WTC11 (cell line): Measurements from ENCODE around the gene MEGF11.

Experiments used
- ATF2 ChIP-seq: sonication (generic); formaldehyde crosslinking; IDR thresholded peaks from 2 replicates; pipeline ENCODE4 v1.8.1; 2022; ENCODE audit warnings: low read depth, missing genetic modification reagents, borderline replicate concordance
- ATF3 ChIP-seq: sonication (generic); formaldehyde crosslinking; conservative IDR thresholded peaks from 2 replicates; pipeline ENCODE4 v1.8.1; 2022; ENCODE audit warnings: mild to moderate bottlenecking, missing genetic modification reagents
- CBFB ChIP-seq: sonication (generic); formaldehyde crosslinking; IDR thresholded peaks from 2 replicates; pipeline ENCODE4 v1.8.1; 2022; ENCODE audit warnings: mild to moderate bottlenecking, low read depth, missing genetic modification reagents
- CTCF ChIP-seq: fragments of 200-600 bp; IDR thresholded peaks from 2 replicates; pipeline ENCODE4 v1.8.0; 2022; ENCODE audit warnings: antibody characterized with exemption
- JUN ChIP-seq: sonication (generic); formaldehyde crosslinking; IDR thresholded peaks from 2 replicates; pipeline ENCODE4 v1.8.0; 2023; ENCODE audit warnings: mild to moderate bottlenecking, missing genetic modification reagents
- KAT7 ChIP-seq: sonication (generic); formaldehyde crosslinking; IDR thresholded peaks from 2 replicates; pipeline ENCODE4 v1.8.1; 2023; ENCODE audit warnings: missing genetic modification reagents, mild to moderate bottlenecking, borderline replicate concordance
- NR2C2 ChIP-seq: sonication (generic); formaldehyde crosslinking; IDR thresholded peaks from 2 replicates; pipeline ENCODE4 v1.8.0; 2022; ENCODE audit warnings: mild to moderate bottlenecking, missing genetic modification reagents
- NR3C1 ChIP-seq: sonication (generic); formaldehyde crosslinking; conservative IDR thresholded peaks from 2 replicates; pipeline ENCODE4 v1.8.1; 2023; ENCODE audit warnings: low read depth, mild to moderate bottlenecking, missing genetic modification reagents
- SMAD4 ChIP-seq: sonication (generic); formaldehyde crosslinking; IDR thresholded peaks from 2 replicates; pipeline ENCODE4 v1.8.0; 2022; ENCODE audit warnings: mild to moderate bottlenecking, missing genetic modification reagents
- SP1 ChIP-seq: sonication (generic); formaldehyde crosslinking; conservative IDR thresholded peaks from 2 replicates; pipeline ENCODE4 v1.8.1; 2022; ENCODE audit warnings: missing genetic modification reagents
- TCF7 ChIP-seq: sonication (generic); formaldehyde crosslinking; IDR thresholded peaks from 2 replicates; pipeline ENCODE4 v1.8.0; 2022; ENCODE audit warnings: mild to moderate bottlenecking, low read depth, missing genetic modification reagents, moderate library complexity
- USF1 ChIP-seq: sonication (generic); formaldehyde crosslinking; IDR thresholded peaks from 2 replicates; pipeline ENCODE4 v1.8.0; 2022; ENCODE audit warnings: mild to moderate bottlenecking, missing genetic modification reagents
- ZSCAN18 ChIP-seq: fragments of 250-450 bp; sonication (Bioruptor Pico); IDR thresholded peaks from 2 replicates; pipeline ENCODE4 v2.1.2; 2022; ENCODE audit warnings: mild to moderate bottlenecking, moderate library complexity
- TF ChIP-seq, protein P1 (sequence below): sonication (generic); formaldehyde crosslinking; IDR thresholded peaks from 2 replicates; pipeline ENCODE4 v1.8.0; 2022; ENCODE audit warnings: mild to moderate bottlenecking, missing genetic modification reagents

GRCh38 chr15:66008940-66009562 is 244.5 kb downstream of the MEGF11 start:
- no peak for TF ChIP-seq USF1
- no peak for TF ChIP-seq CTCF
- TF ChIP-seq TCF7 (CRISPR knock-in tag): no peak
- no peak for TF ChIP-seq ZSCAN18 (CRISPR knock-in tag)
- no peak for TF ChIP-seq SP1 (CRISPR knock-in tag)
- TF ChIP-seq KAT7 (CRISPR knock-in tag): no peak
- TF ChIP-seq, protein P1, sequence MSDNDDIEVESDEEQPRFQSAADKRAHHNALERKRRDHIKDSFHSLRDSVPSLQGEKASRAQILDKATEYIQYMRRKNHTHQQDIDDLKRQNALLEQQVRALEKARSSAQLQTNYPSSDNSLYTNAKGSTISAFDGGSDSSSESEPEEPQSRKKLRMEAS (CRISPR knock-in tag): no peak
- TF ChIP-seq NR3C1 (CRISPR knock-in tag): no peak
- TF ChIP-seq JUN (CRISPR knock-in tag): no peak
- TF ChIP-seq NR2C2: no peak
- TF ChIP-seq ATF2 (CRISPR knock-in tag): no peak
- no peak for TF ChIP-seq ATF3 (CRISPR knock-in tag)
- no peak for TF ChIP-seq CBFB (CRISPR knock-in tag)
- TF ChIP-seq SMAD4 (CRISPR knock-in tag): no peak
